GM12892 (cell line): ENCODE results near the gene RPL11.

Experiments
- POLR2A ChIP-seq: IDR thresholded peaks from 2 replicates; pipeline ENCODE4 v1.6.1; 2011; ENCODE audit warnings: low read depth, low read length, control low read depth
- POLR2AphosphoS5 ChIP-seq: IDR thresholded peaks from 2 replicates; pipeline ENCODE4 v1.6.1; 2011; ENCODE audit warnings: low read depth, low read length, control low read depth

DNA sequence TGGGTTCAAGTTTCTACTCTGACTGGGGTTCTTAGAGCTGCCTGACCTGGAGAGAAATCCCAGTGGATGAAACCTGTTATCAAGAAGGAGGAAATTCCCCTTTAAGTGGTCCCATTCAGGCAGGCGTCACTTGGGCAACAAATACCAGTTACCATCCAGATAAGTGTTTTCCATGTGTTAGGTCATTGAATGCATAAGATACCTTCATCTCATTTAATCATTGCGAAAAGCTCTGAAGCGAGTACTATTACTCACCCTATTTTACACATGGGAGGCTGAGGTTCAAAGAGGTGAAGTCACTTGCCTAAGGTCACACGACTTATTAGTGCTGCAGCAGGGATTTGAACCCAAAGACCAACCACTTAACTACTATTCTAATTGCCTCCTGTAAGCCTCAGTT is 45.5 kb upstream of the RPL11 start:
- no peak for TF ChIP-seq POLR2A
- TF ChIP-seq POLR2AphosphoS5, result no peak
